Measurements from ENCODE around the gene HSPB8. TPM values are rescaled to one million over a fixed set of nuclear protein-coding genes. Genes with fewer than 3 reads are reported as not detected.
"Not testable (repeated sequence)": the region's sequence is repeated elsewhere in the genome, so short reads cannot be mapped to it uniquely, and the experiment has no call there.

The HSPB8 gene
- total RNA-seq, 6 experiments from 2014 or later, result 0.68 to 15.9 (median 2.5) TPM

GRCh38 chr12:119208626-119209061, 29.9 kb downstream of the HSPB8 start:
- peak in 2 of 4 donors; percentile 34 to 56 for ATAC-seq
- no peaks in the 10 kb centered on the region for H3K9me3 ChIP-seq
- WGBS (ENCODE audit: insufficient coverage, low coverage, low lambda C conversion rate, missing lambda C conversion rate), result 13% methylated on average over 3 of the region's 6 CpGs
- intact Hi-C loops (cut with DNase I), result no loop called here
- H3K4me1 ChIP-seq, result no peaks in the 10 kb centered on the region
- no peak overlapping the region for H3K27ac ChIP-seq
- no peak overlapping the region for H3K4me3 ChIP-seq
- no peak for TF ChIP-seq POLR2A (IDR thresholded peaks at IDR 0.05)
- TF ChIP-seq CTCF (IDR thresholded peaks at IDR 0.05), result no peak
- H3K36me3 ChIP-seq, result no peaks in the 10 kb centered on the region
- DNase-seq, result no peak
- H3K27me3 ChIP-seq, result no peaks in the 10 kb centered on the region

GRCh38 chr12:119211884-119212283, 33.2 kb downstream of the HSPB8 start:
- no peak for ATAC-seq
- Histone ChIP-seq H3K4me3 (no peak overlapping the region), H3K27me3 (no peaks in the 10 kb centered on the region), H3K9me3 (no peaks in the 10 kb centered on the region), H3K36me3 (no peaks in the 10 kb centered on the region), H3K27ac (no peak overlapping the region), H3K4me1 (no peaks in the 10 kb centered on the region)
- no peak for DNase-seq
- intact Hi-C loops (cut with DNase I), result no loop called here
- 61% methylated on average over 11 of the region's 13 CpGs for WGBS (ENCODE audit: insufficient coverage, low coverage, low lambda C conversion rate, missing lambda C conversion rate)
- TF ChIP-seq CTCF (IDR thresholded peaks at IDR 0.05), result no peak
- no peak for TF ChIP-seq POLR2A (IDR thresholded peaks at IDR 0.05)

GRCh38 chr12:119216084-119216483, 37.4 kb downstream of the HSPB8 start:
- Histone ChIP-seq H3K36me3 (no peaks in the 10 kb centered on the region), H3K4me1 (no peaks in the 10 kb centered on the region), H3K9me3 (no peaks in the 10 kb centered on the region), H3K4me3 (no peak overlapping the region), H3K27me3 (no peaks in the 10 kb centered on the region), H3K27ac (no peak overlapping the region)
- DNase-seq (no peak), ATAC-seq (no peak)
- 75% methylated on average over 4 of the region's 7 CpGs for WGBS (ENCODE audit: insufficient coverage, low coverage, low lambda C conversion rate, missing lambda C conversion rate)
- no peak for TF ChIP-seq POLR2A (IDR thresholded peaks at IDR 0.05)
- no peak for TF ChIP-seq CTCF (IDR thresholded peaks at IDR 0.05)
- intact Hi-C loops (cut with DNase I), result no loop called here

GRCh38 chr12:119218875-119219274, 40.1 kb downstream of the HSPB8 start:
- H3K4me3 ChIP-seq; H3K9me3 ChIP-seq; H3K36me3 ChIP-seq; H3K4me1 ChIP-seq; H3K27ac ChIP-seq; ATAC-seq; intact Hi-C loops (cut with DNase I); DNase-seq; H3K27me3 ChIP-seq: not testable (repeated sequence)
- 80% methylated on average over 9 of the region's 9 CpGs for WGBS (ENCODE audit: insufficient coverage, low coverage, low lambda C conversion rate, missing lambda C conversion rate)

GRCh38 chr12:119222222-119222951, 43.7 kb downstream of the HSPB8 start:
- DNase-seq, result no peak
- Histone ChIP-seq H3K4me1 (no peaks in the 10 kb centered on the region), H3K36me3 (no peaks in the 10 kb centered on the region), H3K27ac (no peak overlapping the region), H3K4me3 (no peak overlapping the region), H3K27me3 (no peaks in the 10 kb centered on the region), H3K9me3 (no peaks in the 10 kb centered on the region)
- TF ChIP-seq CTCF (IDR thresholded peaks at IDR 0.05), result no peak
- TF ChIP-seq POLR2A (IDR thresholded peaks at IDR 0.05), result no peak
- ATAC-seq, result no peak
- whole genome bisulfite sequencing (ENCODE audit: insufficient coverage, low coverage, low lambda C conversion rate, missing lambda C conversion rate), result 48% methylated on average over 5 of the region's 5 CpGs
- intact Hi-C loops (cut with DNase I), result no loop called here

Measured in right lobe of liver (tissue), 6 donors.